NAMALWA (cell line): ENCODE data around the gene ZNF200.
"Not testable (repeated sequence)": the region's sequence is repeated elsewhere in the genome, so short reads cannot be mapped to it uniquely, and the experiment has no call there.

Experiments
- DNase-seq: peaks from one replicate; pipeline ENCODE4 v3.0.0-alpha.2; 2015; ENCODE audit warnings: low spot score

ZNF200 gene

GRCh38 chr16:3252967-3253366 lies 18.0 kb upstream of the ZNF200 start:
- DNase-seq = no peak

GRCh38 chr16:3249451-3249850 lies 14.5 kb upstream of the ZNF200 start:
- no peak for DNase-seq

DNA sequence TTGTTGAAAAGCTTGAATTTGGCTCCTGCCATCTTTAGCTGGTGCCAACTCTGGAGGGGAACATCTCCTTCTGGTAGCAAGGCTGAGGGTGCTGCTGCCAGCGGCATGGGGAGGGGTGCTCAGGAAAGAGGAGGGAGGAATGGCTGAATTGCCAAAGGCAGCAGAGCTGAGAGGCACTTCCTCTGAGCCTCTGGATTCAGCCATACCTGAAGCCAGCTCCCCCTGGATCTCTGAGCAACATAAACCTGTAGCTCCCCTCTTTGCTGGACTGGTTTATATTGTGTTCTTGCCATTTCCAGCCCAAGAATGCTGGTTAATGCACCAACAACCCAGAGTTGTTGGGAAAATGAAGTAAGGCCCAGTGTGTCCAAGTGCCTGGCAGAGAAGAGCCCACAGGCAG lies 14.1 kb upstream of the ZNF200 start:
- no peak for DNase-seq

DNA sequence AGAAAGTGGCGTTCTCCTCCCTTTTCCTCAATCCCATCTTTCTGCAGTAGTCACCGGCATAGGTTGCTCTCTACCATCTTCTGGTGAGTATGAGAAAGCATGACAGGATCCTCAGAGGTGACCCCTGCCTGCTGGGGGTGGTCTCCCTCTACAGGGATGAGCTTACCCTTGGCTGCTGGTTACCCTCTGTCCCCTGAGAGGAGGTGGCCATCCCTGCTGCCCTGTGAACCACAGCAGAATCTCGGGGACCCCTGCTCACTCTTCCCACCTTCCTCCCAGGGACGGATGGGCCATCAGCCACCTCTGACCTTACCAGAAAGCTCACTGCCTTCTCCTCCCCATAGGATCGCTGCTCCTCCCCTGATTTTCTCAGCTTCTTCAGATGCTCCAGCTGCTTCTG lies 13.6 kb upstream of the ZNF200 start:
- DNase-seq = no peak

DNA sequence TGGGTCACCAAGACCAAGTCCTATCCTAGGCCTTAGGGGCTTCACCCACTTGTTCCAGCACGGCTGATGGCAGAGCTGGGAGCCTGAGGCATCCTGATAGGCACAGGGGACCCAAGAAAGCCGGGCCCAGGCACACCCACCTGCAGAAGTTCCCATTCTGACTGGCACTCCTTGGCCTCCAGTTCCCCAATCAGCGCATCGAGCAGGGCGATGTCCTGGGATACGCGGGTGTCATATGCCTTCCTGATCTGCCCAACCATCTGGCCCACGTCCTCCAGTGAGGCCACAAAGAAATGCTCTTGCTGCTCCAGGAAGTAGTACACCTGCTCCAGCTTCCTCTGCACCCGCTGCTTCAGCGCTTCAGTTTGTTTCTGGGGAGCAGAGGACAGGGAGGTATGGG lies 11.9 kb upstream of the ZNF200 start:
- DNase-seq = no peak

DNA sequence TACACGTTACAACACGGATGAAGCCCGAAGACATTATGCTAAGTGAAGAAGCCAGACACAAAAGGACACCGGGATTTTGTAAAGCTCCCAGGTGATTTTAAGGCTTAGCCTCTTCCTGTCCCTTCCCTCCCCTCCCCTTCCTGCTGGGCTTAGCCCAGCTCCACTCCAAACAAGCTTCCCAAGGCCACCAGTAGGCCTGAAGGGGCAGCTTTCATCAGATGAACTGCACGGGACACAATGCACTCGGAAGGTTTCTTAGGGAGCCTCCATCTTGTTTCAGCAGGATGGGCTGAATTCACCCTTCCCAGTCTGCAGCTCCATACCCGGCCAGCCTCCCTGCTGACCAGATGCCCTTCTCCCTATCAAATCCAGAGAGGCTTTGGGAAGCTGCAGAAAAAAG lies 11.0 kb upstream of the ZNF200 start:
- DNase-seq = no peak

GRCh38 chr16:3243882-3244281 lies 8.9 kb upstream of the ZNF200 start:
- no peak for DNase-seq

DNA sequence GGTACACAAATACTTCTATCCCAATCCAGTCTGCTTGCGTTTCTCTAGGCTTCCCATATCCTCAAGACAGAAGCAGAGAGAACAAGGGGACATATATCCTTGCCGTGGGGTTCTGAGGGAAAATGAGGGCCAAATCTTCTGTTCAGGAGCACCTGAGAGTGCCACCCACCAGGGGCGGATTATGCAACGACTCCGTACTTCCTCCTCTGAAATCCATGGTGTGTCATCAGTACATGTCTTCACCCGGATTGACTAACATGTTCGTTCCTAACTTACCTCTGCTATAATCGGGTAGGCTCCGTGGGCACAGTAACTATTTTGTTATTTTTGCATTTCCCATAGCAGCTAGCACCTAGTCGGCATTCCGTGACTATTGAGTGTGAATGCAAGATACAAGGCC lies 7.8 kb upstream of the ZNF200 start:
- DNase-seq = no peak

- no peak for DNase-seq
Measured at GRCh38 chr16:3241761-3242160, 6.8 kb upstream of the ZNF200 start.

GRCh38 chr16:3235856-3236669 lies 1.1 kb upstream of the ZNF200 start:
- no peak for DNase-seq

DNA sequence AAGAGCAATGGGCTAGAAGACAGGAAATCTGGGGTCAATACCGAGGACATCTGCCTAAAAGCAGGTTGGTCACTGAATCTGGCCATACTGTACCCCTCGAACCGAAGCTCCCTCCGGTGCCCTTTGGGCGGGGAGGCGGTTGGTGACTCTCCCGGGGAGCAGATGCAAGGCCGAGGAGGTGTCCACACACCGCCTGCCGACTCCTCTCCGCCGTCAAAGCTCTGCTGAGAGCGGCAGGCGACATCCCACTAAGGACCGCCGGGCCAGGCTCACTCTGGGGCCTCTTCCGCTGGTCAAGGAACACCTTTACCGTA lies 458 bp downstream of the ZNF200 start:
- DNase-seq = no peak

DNA sequence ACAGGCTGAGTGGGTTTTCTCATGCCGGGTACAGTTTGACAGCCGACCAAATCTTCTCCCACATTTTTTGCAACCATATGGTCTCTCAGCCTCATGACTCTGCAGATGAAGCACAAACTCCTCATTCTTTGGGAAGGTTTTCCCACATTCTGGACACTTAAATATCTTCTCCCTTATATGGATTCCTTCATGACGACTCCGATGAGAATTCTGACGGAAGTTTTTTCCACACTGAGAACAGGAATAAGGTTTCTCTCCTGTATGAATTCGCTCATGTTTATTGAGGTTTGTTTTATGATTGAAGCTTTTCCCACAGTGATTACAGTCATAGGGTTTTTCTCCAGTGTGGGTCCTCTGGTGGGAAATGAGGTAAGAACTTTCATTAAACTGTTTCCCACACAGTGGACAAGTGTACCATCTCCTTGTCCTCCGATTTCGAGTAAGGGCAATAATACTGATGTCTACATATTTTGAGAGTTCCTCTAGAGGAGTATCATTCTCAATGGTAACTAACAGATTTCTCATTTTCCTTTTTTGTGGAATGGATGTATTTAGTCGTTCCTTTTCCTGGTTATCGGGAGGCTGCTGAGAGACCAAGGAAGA lies 10.9 kb downstream of the ZNF200 start:
- no peak for DNase-seq

DNA sequence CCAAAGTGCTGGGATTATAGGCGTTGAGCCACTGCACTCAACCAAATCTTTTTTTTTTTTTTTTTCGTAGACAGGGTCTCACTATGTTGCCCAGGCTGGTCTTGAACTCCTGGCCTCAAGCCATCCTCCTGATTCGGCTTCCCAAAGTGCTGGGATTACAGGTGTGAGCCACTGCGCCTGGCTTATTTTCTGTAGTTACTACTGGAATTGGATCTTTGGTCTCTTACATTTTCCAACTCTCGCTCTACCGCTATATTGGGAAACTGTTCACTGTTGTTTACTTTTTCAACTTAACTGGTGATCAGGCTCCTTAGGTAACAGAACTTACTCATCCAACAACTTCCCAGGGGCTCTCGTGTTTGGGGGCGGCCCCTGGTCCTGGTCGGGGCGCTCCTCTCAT lies 14.1 kb downstream of the ZNF200 start:
- no peak for DNase-seq

DNA sequence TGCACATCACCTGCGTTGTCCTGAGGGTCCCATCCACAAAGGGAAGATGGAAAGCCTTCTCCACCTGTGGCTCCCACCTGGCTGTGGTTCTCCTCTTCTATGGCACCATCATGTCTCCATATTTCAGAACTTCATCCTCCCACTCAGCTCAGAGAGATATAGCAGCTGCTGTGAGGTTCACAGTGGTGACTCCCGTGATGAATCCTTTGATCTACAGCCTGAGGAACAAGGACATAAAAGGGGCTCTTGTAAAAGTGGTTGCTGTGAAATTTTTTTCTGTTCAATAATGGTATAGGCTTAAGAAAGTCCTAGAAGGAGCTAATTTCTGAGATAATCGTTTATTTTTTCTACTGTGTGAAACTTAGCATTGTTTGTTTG lies 18.7 kb downstream of the ZNF200 start:
- DNase-seq = no peak

GRCh38 chr16:3215601-3216262 lies 19.2 kb downstream of the ZNF200 start:
- no peak for DNase-seq

DNA sequence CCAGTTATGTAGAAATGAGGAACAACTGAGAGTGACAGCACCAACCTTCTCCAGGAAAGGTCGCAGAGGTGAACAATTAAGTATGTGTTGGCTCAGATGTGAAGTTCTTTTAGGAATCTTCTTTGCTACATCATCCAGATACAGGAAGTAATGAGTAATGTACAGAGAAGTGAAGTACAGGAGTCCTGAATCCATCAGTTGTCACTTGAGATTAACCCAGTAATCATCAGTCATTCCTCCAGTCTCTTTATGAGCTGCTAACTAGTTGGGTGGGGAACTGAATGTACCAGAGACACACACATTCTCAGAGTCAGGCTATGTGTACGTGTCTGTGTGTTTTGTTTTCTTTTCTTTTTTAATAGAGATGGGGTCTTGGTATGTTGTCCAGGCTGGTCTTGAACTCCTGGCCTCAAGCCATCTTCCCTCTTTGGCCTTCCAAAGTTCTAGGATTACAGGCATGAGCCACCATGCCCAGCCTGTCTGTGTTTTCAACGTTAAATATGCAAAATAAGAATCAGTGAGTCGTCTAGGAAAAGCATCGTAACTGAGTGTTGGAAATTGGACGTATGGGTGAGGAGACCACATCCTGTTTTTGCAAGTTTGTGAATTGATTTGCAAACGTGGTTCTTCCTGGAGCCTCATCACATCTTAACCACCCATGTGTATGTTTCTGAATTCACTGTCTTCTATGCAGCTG lies 19.9 kb downstream of the ZNF200 start:
- DNase-seq = peak; percentile 50

- DNase-seq = no peak
Measured at GRCh38 chr16:3212567-3212966, 22.4 kb downstream of the ZNF200 start.

GRCh38 chr16:3212006-3212405 lies 23.0 kb downstream of the ZNF200 start:
- no peak for DNase-seq

DNA sequence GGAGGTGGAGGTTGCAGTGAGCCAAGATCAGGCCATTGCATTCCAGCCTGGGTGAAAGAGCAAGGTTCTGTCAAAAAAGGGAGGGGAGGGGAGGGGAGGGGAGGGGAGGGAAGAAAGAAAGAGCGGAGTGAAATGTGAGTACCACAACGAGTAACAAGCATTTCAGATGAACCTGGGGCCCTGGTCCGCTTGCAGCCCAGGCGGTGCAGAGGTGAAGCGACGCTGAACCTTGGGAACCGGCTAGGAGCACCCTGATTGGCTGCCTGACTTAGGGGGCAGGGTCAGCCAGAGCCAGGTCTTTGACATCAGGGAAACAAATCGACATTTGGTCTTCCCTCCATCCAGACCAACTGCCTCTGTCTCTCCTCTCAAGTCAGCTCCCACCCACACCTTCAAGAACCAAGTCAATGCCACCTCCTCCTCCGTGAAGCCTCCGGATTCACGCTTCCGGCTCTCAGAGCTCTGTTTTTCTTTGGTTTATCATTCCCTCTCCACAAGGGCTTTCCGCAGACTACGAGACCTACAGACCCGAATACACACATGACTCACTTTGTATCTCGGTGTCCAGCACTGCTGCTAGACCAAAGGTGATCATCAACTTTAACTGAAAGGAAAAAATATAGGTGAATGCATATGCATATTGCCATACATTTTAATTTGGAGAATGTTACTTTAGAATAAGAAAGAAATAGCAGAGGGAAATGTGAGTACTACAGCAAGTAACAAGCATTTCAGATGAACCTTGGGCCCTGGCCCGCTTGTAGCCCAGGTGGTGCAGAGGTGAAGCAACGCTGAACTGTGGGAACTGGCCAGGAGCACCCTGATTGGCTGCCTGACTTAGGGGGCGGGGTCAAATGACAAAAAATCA lies 27.6 kb downstream of the ZNF200 start:
- no peak for DNase-seq

DNA sequence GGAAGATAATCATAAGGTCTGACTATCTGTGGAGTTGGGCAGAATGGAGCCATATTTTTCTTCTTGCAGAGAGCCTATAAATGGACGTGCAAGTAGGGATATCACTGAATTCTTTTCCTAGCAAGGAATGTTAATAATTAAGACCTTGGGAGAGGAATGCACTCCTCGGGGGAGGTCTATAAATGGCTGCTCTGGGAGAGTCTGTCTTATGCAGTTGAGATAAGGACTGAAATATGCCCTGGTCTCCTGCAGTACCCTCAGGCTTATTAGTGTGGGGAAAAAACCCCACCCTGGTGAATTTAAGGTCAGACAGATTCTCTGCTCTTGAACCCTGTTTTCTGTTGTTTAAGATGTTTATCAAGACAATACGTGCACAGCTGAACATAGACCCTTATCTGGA lies 29.0 kb downstream of the ZNF200 start:
- not testable (repeated sequence) for DNase-seq

DNA sequence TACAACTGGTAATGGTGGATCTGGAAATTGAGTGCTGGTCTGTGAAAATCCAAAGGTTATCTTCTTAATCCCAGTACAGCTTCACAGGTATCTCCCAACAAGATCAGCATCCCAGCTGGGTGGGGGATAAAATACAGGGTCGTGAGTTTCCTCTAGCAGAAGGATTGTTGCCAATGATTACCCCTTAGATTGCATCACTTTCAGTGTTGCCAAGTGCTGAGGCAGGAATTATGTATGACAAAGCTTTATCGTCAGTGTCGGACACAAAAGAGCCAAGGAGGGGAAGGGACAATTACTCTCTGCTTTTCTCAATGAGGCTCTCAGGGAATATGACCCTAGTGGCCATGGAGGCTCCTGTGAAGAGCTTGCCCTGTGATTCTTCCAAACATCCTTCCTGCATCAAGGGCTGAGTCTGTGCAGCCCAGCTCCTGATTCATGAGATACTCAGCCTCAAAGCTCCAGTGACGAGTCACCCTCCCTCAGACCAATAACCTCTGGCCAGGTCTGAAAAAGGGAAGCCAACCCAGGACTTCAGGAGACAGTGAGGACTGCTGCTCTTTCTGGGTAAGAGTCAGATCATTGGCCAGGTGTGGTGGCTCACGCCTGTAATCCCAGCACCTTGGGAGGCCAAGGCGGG lies 31.9 kb downstream of the ZNF200 start:
- no peak for DNase-seq
